SK-N-SH treated with all-trans-retinoic acid at 6 μM for 48 hours (cell line): ENCODE results near the gene EBF3.

Experiments
- ATAC-seq: fragments of 200-7000 bp; cut with Tn5 transposase; 3 replicates; pipeline ENCODE4 v1.9.1; 2020; ENCODE audit warnings: mild to moderate bottlenecking, moderate library complexity
- ARNTL ChIP-seq: fragments of 450-650 bp; formaldehyde crosslinking; IDR thresholded peaks from 2 replicates; pipeline ENCODE4 v1.5.0; 2020; ENCODE audit warnings: low read depth, mild to moderate bottlenecking, moderate library complexity, borderline replicate concordance
- BACH2 ChIP-seq: fragments of 250-450 bp; sonication (Bioruptor Pico); IDR thresholded peaks from 2 replicates; pipeline ENCODE4 v1.9.0; 2021; ENCODE audit warnings: mild to moderate bottlenecking, borderline replicate concordance
- CSDC2 ChIP-seq: fragments of 250-450 bp; sonication (Bioruptor Pico); IDR thresholded peaks from 2 replicates; pipeline ENCODE4 v1.5.0; 2020; ENCODE audit warnings: mild to moderate bottlenecking, moderate library complexity
- ESRRG ChIP-seq: fragments of 250-450 bp; sonication (Bioruptor Pico); IDR thresholded peaks from 2 replicates; pipeline ENCODE4 v1.6.1; 2021; ENCODE audit warnings: mild to moderate bottlenecking
- GLIS3 ChIP-seq: fragments of 250-450 bp; sonication (Bioruptor Pico); IDR thresholded peaks from 2 replicates; pipeline ENCODE4 v1.5.0; 2020; ENCODE audit warnings: mild to moderate bottlenecking, moderate library complexity
- ISL1 ChIP-seq: fragments of 250-450 bp; sonication (Bioruptor Pico); IDR thresholded peaks from 2 replicates; pipeline ENCODE4 v2.1.2; 2022; ENCODE audit warnings: mild to moderate bottlenecking, moderate library complexity
- PATZ1 ChIP-seq: fragments of 250-450 bp; sonication (Bioruptor Pico); IDR thresholded peaks from 2 replicates; pipeline ENCODE4 v1.8.0; 2020; ENCODE audit warnings: mild to moderate bottlenecking, moderate library complexity, borderline replicate concordance
- PPARA ChIP-seq: fragments of 250-450 bp; sonication (Bioruptor Pico); IDR thresholded peaks from 2 replicates; pipeline ENCODE4 v1.5.0; 2020; ENCODE audit warnings: mild to moderate bottlenecking, borderline replicate concordance
- RARB ChIP-seq: fragments of 250-450 bp; sonication (Bioruptor Pico); IDR thresholded peaks from 2 replicates; pipeline ENCODE4 v1.8.0; 2021; ENCODE audit warnings: mild to moderate bottlenecking, moderate library complexity
- SNAI2 ChIP-seq: fragments of 250-450 bp; sonication (Bioruptor Pico); IDR thresholded peaks from 2 replicates; pipeline ENCODE4 v1.5.0; 2020; ENCODE audit warnings: mild to moderate bottlenecking, moderate library complexity
- TCF4 ChIP-seq: fragments of 250-450 bp; sonication (Bioruptor Pico); IDR thresholded peaks from 2 replicates; pipeline ENCODE4 v1.8.0; 2021; ENCODE audit warnings: mild to moderate bottlenecking, moderate library complexity, borderline replicate concordance
- TOX ChIP-seq: fragments of 250-450 bp; sonication (Bioruptor Pico); IDR thresholded peaks from 2 replicates; pipeline ENCODE4 v1.8.0; 2021; ENCODE audit warnings: mild to moderate bottlenecking, moderate library complexity, borderline replicate concordance
- TSHZ2 ChIP-seq: fragments of 250-450 bp; sonication (Bioruptor Pico); IDR thresholded peaks from 2 replicates; pipeline ENCODE4 v1.5.0; 2020; ENCODE audit warnings: mild to moderate bottlenecking, moderate library complexity
- ZC3H10 ChIP-seq: fragments of 250-450 bp; sonication (Bioruptor Pico); IDR thresholded peaks from 2 replicates; pipeline ENCODE4 v1.5.1; 2021; ENCODE audit warnings: mild to moderate bottlenecking, moderate library complexity
- ZFP3 ChIP-seq: fragments of 250-450 bp; sonication (Bioruptor Pico); IDR thresholded peaks from 2 replicates; pipeline ENCODE4 v1.5.0; 2020; ENCODE audit warnings: mild to moderate bottlenecking, moderate library complexity
- ZFP30 ChIP-seq: fragments of 450-650 bp; formaldehyde crosslinking; IDR thresholded peaks from 2 replicates; pipeline ENCODE4 v1.5.0; 2022; ENCODE audit warnings: mild to moderate bottlenecking, moderate library complexity
- ZNF565 ChIP-seq: fragments of 450-650 bp; formaldehyde crosslinking; conservative IDR thresholded peaks from 2 replicates; pipeline ENCODE4 v1.5.0; 2020; ENCODE audit warnings: low read depth, mild to moderate bottlenecking, moderate library complexity
- ZNF70 ChIP-seq: fragments of 450-650 bp; formaldehyde crosslinking; IDR thresholded peaks from 2 replicates; pipeline ENCODE4 v1.5.0; 2020; ENCODE audit warnings: mild to moderate bottlenecking, moderate library complexity
- ZNF8 ChIP-seq: fragments of 450-650 bp; formaldehyde crosslinking; IDR thresholded peaks from 2 replicates; pipeline ENCODE4 v1.5.0; 2020; ENCODE audit warnings: mild to moderate bottlenecking, moderate library complexity
- TF ChIP-seq, protein P1 (sequence below): fragments of 250-450 bp; sonication (Bioruptor Pico); IDR thresholded peaks from 2 replicates; pipeline ENCODE4 v1.8.0; 2021; ENCODE audit warnings: low read depth, mild to moderate bottlenecking, moderate library complexity, borderline replicate concordance
- TF ChIP-seq, protein P2 (sequence below): fragments of 250-450 bp; sonication (Bioruptor Pico); IDR thresholded peaks from 2 replicates; pipeline ENCODE4 v1.5.1; 2021; ENCODE audit warnings: mild to moderate bottlenecking, moderate library complexity
- TF ChIP-seq, protein P3 (sequence below): fragments of 250-450 bp; sonication (Bioruptor Pico); IDR thresholded peaks from 2 replicates; pipeline ENCODE4 v1.5.1; 2020; ENCODE audit warnings: low read depth, mild to moderate bottlenecking, moderate library complexity

EBF3 gene

GRCh38 chr10:129836253-129836652, 127.8 kb downstream of the EBF3 start:
- TF ChIP-seq ZFP30 (CRISPR knock-in tag) (no peak), TCF4 (no peak), ZFP3 (CRISPR knock-in tag) (no peak), RARB (CRISPR knock-in tag) (no peak), ZNF8 (CRISPR knock-in tag) (no peak), ZC3H10 (no peak), PPARA (CRISPR knock-in tag) (no peak), ZNF565 (CRISPR knock-in tag) (no peak), SNAI2 (CRISPR knock-in tag) (no peak), ARNTL (CRISPR knock-in tag) (no peak), BACH2 (CRISPR knock-in tag) (no peak), ZNF70 (CRISPR knock-in tag) (no peak), ISL1 (no peak), TSHZ2 (CRISPR knock-in tag) (no peak), TOX (CRISPR knock-in tag) (no peak), GLIS3 (CRISPR knock-in tag) (no peak), PATZ1 (CRISPR knock-in tag) (no peak), CSDC2 (CRISPR knock-in tag) (no peak)
- TF ChIP-seq, protein P1, sequence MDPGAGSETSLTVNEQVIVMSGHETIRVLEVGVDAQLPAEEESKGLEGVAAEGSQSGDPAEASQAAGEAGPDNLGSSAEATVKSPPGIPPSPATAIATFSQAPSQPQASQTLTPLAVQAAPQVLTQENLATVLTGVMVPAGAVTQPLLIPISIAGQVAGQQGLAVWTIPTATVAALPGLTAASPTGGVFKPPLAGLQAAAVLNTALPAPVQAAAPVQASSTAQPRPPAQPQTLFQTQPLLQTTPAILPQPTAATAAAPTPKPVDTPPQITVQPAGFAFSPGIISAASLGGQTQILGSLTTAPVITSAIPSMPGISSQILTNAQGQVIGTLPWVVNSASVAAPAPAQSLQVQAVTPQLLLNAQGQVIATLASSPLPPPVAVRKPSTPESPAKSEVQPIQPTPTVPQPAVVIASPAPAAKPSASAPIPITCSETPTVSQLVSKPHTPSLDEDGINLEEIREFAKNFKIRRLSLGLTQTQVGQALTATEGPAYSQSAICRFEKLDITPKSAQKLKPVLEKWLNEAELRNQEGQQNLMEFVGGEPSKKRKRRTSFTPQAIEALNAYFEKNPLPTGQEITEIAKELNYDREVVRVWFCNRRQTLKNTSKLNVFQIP (CRISPR knock-in tag): no peak
- TF ChIP-seq, protein P2, sequence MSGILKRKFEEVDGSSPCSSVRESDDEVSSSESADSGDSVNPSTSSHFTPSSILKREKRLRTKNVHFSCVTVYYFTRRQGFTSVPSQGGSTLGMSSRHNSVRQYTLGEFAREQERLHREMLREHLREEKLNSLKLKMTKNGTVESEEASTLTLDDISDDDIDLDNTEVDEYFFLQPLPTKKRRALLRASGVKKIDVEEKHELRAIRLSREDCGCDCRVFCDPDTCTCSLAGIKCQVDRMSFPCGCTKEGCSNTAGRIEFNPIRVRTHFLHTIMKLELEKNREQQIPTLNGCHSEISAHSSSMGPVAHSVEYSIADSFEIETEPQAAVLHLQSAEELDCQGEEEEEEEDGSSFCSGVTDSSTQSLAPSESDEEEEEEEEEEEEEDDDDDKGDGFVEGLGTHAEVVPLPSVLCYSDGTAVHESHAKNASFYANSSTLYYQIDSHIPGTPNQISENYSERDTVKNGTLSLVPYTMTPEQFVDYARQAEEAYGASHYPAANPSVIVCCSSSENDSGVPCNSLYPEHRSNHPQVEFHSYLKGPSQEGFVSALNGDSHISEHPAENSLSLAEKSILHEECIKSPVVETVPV: no peak
- no peak for ATAC-seq

DNA sequence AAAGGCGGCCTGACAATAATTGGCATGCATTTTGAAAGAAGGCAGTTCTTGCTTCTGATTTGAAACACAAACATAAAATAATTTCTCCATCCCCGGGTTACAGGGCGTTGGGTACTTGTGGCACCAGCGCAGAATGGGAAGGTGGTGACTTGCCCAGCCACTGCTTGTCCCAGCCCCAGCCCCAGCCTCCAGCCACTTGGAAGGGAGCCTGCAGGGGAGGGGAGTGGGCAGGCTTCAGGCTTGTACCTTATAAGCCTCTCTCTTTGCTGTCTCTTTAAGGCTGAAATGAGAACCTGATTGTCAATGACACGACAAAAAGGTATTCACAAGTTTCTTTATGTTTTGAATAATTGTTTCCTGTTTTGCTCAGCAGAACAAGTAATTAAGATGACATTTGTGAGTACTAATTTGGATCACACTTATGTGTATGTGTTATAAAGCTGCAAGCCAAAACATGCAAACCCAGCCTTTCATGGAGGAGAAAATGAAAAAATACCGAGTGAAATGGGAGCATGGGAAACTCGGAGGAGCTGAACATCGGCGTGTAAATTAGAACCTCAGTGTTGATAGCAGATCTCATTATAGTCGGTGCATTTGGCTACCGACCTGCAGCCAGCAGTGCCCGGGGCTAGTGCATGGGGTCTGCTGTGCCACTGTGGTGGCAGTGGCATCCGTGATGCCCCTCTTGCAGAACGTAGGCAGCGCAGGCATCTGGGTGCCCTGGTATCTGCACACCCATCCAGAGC, 129.9 kb downstream of the EBF3 start:
- ATAC-seq: no peak
- TF ChIP-seq, protein P1 (CRISPR knock-in tag): no peak
- TF ChIP-seq ESRRG (no peak), PPARA (CRISPR knock-in tag) (no peak), TOX (CRISPR knock-in tag) (no peak)
- TF ChIP-seq, all 23 proteins: peak for 0

GRCh38 chr10:129833468-129833950, 130.6 kb downstream of the EBF3 start:
- ATAC-seq: no peak
- TF ChIP-seq ZNF8 (CRISPR knock-in tag) (no peak), PATZ1 (CRISPR knock-in tag) (no peak), ZFP3 (CRISPR knock-in tag) (no peak), ZNF70 (CRISPR knock-in tag) (no peak), ESRRG (no peak)
- TF ChIP-seq, protein P2: no peak
- TF ChIP-seq, protein P3, sequence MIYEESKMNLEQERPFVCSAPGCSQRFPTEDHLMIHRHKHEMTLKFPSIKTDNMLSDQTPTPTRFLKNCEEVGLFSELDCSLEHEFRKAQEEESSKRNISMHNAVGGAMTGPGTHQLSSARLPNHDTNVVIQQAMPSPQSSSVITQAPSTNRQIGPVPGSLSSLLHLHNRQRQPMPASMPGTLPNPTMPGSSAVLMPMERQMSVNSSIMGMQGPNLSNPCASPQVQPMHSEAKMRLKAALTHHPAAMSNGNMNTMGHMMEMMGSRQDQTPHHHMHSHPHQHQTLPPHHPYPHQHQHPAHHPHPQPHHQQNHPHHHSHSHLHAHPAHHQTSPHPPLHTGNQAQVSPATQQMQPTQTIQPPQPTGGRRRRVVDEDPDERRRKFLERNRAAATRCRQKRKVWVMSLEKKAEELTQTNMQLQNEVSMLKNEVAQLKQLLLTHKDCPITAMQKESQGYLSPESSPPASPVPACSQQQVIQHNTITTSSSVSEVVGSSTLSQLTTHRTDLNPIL: no peak
